ENCODE results near the gene KCNA10.

KCNA10 gene

GRCh38 chr1:110511436-110511835 is 7.5 kb downstream of the KCNA10 start:
- TF ChIP-seq TAF1 (IDR thresholded peaks at IDR 0.05; ENCODE audit: borderline replicate concordance, insufficient read depth, low read length) (no peak), FOXP2 (optimal IDR thresholded peaks at IDR 0.05; ENCODE audit: borderline replicate concordance, extremely low read depth, extremely low read length, insufficient read depth) (no peak)
- TF ChIP-seq, protein P1, sequence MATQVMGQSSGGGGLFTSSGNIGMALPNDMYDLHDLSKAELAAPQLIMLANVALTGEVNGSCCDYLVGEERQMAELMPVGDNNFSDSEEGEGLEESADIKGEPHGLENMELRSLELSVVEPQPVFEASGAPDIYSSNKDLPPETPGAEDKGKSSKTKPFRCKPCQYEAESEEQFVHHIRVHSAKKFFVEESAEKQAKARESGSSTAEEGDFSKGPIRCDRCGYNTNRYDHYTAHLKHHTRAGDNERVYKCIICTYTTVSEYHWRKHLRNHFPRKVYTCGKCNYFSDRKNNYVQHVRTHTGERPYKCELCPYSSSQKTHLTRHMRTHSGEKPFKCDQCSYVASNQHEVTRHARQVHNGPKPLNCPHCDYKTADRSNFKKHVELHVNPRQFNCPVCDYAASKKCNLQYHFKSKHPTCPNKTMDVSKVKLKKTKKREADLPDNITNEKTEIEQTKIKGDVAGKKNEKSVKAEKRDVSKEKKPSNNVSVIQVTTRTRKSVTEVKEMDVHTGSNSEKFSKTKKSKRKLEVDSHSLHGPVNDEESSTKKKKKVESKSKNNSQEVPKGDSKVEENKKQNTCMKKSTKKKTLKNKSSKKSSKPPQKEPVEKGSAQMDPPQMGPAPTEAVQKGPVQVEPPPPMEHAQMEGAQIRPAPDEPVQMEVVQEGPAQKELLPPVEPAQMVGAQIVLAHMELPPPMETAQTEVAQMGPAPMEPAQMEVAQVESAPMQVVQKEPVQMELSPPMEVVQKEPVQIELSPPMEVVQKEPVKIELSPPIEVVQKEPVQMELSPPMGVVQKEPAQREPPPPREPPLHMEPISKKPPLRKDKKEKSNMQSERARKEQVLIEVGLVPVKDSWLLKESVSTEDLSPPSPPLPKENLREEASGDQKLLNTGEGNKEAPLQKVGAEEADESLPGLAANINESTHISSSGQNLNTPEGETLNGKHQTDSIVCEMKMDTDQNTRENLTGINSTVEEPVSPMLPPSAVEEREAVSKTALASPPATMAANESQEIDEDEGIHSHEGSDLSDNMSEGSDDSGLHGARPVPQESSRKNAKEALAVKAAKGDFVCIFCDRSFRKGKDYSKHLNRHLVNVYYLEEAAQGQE (IDR thresholded peaks at IDR 0.05; ENCODE audit: insufficient read depth in 1 of 2, low read depth in 2 of 2, low read length in 2 of 2) = no peak

GRCh38 chr1:110509655-110510054 is 9.3 kb downstream of the KCNA10 start:
- TF ChIP-seq SIN3A (IDR thresholded peaks at IDR 0.05; ENCODE audit: borderline replicate concordance, insufficient read depth, low read length) (no peak), FOXP2 (optimal IDR thresholded peaks at IDR 0.05; ENCODE audit: borderline replicate concordance, extremely low read depth, extremely low read length, insufficient read depth) (no peak), TAF1 (IDR thresholded peaks at IDR 0.05; ENCODE audit: borderline replicate concordance, insufficient read depth, low read length) (no peak), POLR2AphosphoS5 (IDR thresholded peaks at IDR 0.05; ENCODE audit: low read depth, low read length) (no peak)
- TF ChIP-seq, protein P1 (IDR thresholded peaks at IDR 0.05; ENCODE audit: insufficient read depth in 1 of 2, low read depth in 2 of 2, low read length in 2 of 2) = no peak

DNA sequence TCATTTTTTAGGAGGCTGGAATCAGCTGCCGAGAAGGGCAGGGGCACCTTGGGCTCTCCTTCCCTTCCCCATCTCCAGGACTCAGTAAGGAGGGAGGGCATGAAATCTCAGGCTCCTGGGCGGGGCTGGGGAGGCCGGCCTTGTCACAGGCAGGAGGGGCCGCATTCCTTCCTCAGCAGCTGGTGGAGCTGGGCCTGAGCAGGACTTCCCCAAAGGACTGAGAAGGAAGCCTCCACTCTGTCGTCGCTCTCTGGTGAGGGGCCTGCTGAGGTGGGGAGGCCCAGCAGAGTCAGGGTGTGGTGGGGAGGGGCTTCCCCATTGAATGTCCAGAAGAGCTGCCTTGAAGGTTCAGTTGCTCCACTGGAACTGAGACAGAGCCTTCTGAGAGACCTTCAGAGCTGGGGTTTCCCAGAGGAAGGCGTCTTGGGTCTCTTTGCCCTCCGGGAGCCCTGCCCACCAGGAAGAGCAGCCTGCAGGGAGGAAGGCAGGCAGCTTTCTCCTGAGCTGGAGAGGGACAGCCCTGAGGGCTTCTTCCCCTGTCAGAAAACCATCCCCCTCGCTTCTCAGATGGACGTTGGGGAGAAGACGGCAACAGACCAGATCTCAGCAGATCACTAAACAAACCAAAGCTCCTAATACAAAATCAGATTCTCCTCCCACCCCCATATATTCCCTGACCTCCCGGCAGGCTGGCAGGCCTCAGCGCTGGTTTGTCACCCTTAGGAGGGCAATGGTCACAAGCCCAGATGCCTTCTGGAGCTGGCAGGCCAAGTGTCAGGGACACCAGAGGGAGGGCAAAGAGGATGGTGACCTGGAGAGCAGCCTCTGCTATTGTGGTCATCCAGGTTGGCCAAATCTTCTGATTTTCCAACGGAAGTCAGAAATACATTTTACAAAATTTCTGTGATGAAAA is 10.7 kb downstream of the KCNA10 start:
- TF ChIP-seq TAF1 (IDR thresholded peaks at IDR 0.05; ENCODE audit: borderline replicate concordance, insufficient read depth, low read length) (no peak), POLR2AphosphoS5 (IDR thresholded peaks at IDR 0.05; ENCODE audit: low read depth, low read length) (no peak), FOXP2 (optimal IDR thresholded peaks at IDR 0.05; ENCODE audit: borderline replicate concordance, extremely low read depth, extremely low read length, insufficient read depth) (no peak), SIN3A (IDR thresholded peaks at IDR 0.05; ENCODE audit: borderline replicate concordance, insufficient read depth, low read length) (no peak)
- TF ChIP-seq, protein P1 (IDR thresholded peaks at IDR 0.05; ENCODE audit: insufficient read depth in 1 of 2, low read depth in 2 of 2, low read length in 2 of 2) = no peak

DNA sequence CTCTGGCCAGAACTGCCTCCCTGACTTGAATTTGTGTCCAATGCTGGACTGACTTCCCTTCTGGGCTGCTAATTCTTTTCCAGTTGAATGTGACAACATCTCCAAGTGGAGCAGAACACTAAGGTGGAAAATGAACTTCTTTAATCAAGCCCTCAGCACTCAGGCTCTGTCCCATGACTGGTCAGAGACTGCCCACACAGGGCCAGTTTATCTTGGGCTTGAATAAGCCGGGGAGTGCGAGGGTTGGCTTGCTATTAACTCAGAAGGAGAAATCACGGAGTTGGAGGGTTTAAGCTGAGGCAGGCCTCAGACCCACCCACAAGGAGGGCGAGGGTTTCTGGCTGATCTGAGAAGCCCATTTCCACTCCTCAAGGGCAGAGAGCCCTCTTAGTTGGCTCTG is 12.4 kb downstream of the KCNA10 start:
- TF ChIP-seq, protein P1 (IDR thresholded peaks at IDR 0.05; ENCODE audit: insufficient read depth in 1 of 2, low read depth in 2 of 2, low read length in 2 of 2) = no peak
- TF ChIP-seq SIN3A (IDR thresholded peaks at IDR 0.05; ENCODE audit: borderline replicate concordance, insufficient read depth, low read length) = no peak
- no peak for TF ChIP-seq FOXP2 (optimal IDR thresholded peaks at IDR 0.05; ENCODE audit: borderline replicate concordance, extremely low read depth, extremely low read length, insufficient read depth)
- no peak for TF ChIP-seq TAF1 (IDR thresholded peaks at IDR 0.05; ENCODE audit: borderline replicate concordance, insufficient read depth, low read length)
- no peak for TF ChIP-seq POLR2AphosphoS5 (IDR thresholded peaks at IDR 0.05; ENCODE audit: low read depth, low read length)

All from PFSK-1 (cell line).